Tibial nerve (tissue), 4 donors: Measurements from ENCODE around the gene CFAP46.

Experiments
- CTCF ChIP-seq, 5 experiments: fragments of 200-600 bp in 3 of 5; fragments of 450-650 bp in 2 of 5; sonication (generic) in 3 of 5; IDR thresholded peaks; one replicate each; pipeline ENCODE4 v1.5.1; 2016 to 2019; ENCODE audit warnings: antibody characterized with exemption in 5 of 5, mild to moderate bottlenecking in 3 of 5, moderate library complexity in 2 of 5
- EP300 ChIP-seq, 2 donors: sonication (generic); formaldehyde crosslinking; IDR thresholded peaks; one replicate each; pipeline ENCODE4 v1.6.1; 2017; ENCODE audit warnings: antibody characterized with exemption in 2 of 2, mild to moderate bottlenecking in 1 of 2
- POLR2A ChIP-seq, 2 donors: fragments of 450-650 bp; IDR thresholded peaks; one replicate each; pipeline ENCODE4 v1.6.1; 2017; ENCODE audit warnings: antibody characterized with exemption in 2 of 2, mild to moderate bottlenecking in 2 of 2, moderate library complexity in 2 of 2

- TF ChIP-seq CTCF (IDR thresholded peaks at IDR 0.05): no peak
- TF ChIP-seq POLR2A (IDR thresholded peaks at IDR 0.05): no peak
- no peak for TF ChIP-seq EP300 (IDR thresholded peaks at IDR 0.05)
These were observed 91.5 kb downstream of the CFAP46 start for GRCh38 chr10:132850896-132851295.
